DOHH2 (cell line): ENCODE results near the gene CLECL1.

ENCODE experiments used
- H3F3A ChIP-seq: fragments of 200-600 bp; sonication (generic), shearing (Covaris generic); 2 replicates; pipeline ENCODE4 v1.6.0; 2016; ENCODE audit warnings: antibody characterized with exemption, mild to moderate bottlenecking; ENCODE audit not compliant: control insufficient read depth, insufficient read depth
- H3K27ac ChIP-seq: fragments of 200-600 bp; sonication (generic); 2 replicates; pipeline ENCODE4 v1.5.1; 2014; ENCODE audit warnings: low read depth, mild to moderate bottlenecking, low read length, moderate library complexity
- H3K27me3 ChIP-seq: fragments of 200-600 bp; sonication (generic); 2 replicates; pipeline ENCODE4 v1.6.1; 2014; ENCODE audit warnings: mild to moderate bottlenecking, low read length, mixed read lengths; ENCODE audit not compliant: control insufficient read depth
- H3K36me3 ChIP-seq: fragments of 200-600 bp; sonication (generic); 2 replicates; pipeline ENCODE4 v1.6.1; 2014; ENCODE audit warnings: mild to moderate bottlenecking, low read length, moderate library complexity, mixed read lengths; ENCODE audit not compliant: control insufficient read depth
- H3K4me1 ChIP-seq: fragments of 200-600 bp; sonication (generic); 2 replicates; pipeline ENCODE4 v1.6.1; 2014; ENCODE audit warnings: mild to moderate bottlenecking, low read length, mixed read lengths; ENCODE audit not compliant: control insufficient read depth
- H3K4me2 ChIP-seq: fragments of 200-600 bp; sonication (generic); 2 replicates; pipeline ENCODE4 v1.6.0; 2014; ENCODE audit warnings: mild to moderate bottlenecking, low read length, moderate library complexity
- H3K4me3 ChIP-seq: fragments of 200-600 bp; sonication (generic); 2 replicates; pipeline ENCODE4 v1.5.1; 2014; ENCODE audit warnings: mild to moderate bottlenecking, low read length, mixed read lengths
- H3K79me2 ChIP-seq: fragments of 200-600 bp; sonication (generic); 2 replicates; pipeline ENCODE4 v1.6.1; 2014; ENCODE audit warnings: mild to moderate bottlenecking, low read length, mixed read lengths; ENCODE audit not compliant: control insufficient read depth
- H3K9me2 ChIP-seq: fragments of 200-600 bp; sonication (generic); replicated peaks from 2 replicates; pipeline ENCODE4 v1.6.1; 2014; ENCODE audit warnings: mild to moderate bottlenecking, low read length, mixed read lengths; ENCODE audit not compliant: control insufficient read depth
- H3K9me3 ChIP-seq: fragments of 200-600 bp; sonication (generic); 2 replicates; pipeline ENCODE4 v1.6.1; 2014; ENCODE audit warnings: antibody characterized with exemption, low read length, mixed read lengths; ENCODE audit not compliant: control insufficient read depth, insufficient read depth
- H4K20me1 ChIP-seq: fragments of 200-600 bp; sonication (generic); 2 replicates; pipeline ENCODE4 v1.6.0; 2014; ENCODE audit warnings: low read depth, mild to moderate bottlenecking, antibody characterized with exemption, low read length, moderate library complexity; ENCODE audit not compliant: control insufficient read depth, insufficient read depth
- EZH2phosphoT487 ChIP-seq: fragments of 200-600 bp; sonication (generic); IDR thresholded peaks from 2 replicates; pipeline ENCODE4 v1.6.1; 2017; ENCODE audit warnings: borderline replicate concordance, mild to moderate bottlenecking, antibody characterized with exemption, low read length, moderate library complexity, mixed read lengths
- TF ChIP-seq, protein P1 (sequence below): fragments of 200-600 bp; sonication (generic); IDR thresholded peaks from one replicate; pipeline ENCODE4 v1.5.1; 2014; ENCODE audit warnings: antibody characterized with exemption, mild to moderate bottlenecking, low read depth, low read length; ENCODE audit not compliant: poor library complexity, severe bottlenecking

The CLECL1 gene

GRCh38 chr12:9745199-9745598 lies 12.3 kb upstream of the CLECL1 start:
- TF ChIP-seq, protein P1, sequence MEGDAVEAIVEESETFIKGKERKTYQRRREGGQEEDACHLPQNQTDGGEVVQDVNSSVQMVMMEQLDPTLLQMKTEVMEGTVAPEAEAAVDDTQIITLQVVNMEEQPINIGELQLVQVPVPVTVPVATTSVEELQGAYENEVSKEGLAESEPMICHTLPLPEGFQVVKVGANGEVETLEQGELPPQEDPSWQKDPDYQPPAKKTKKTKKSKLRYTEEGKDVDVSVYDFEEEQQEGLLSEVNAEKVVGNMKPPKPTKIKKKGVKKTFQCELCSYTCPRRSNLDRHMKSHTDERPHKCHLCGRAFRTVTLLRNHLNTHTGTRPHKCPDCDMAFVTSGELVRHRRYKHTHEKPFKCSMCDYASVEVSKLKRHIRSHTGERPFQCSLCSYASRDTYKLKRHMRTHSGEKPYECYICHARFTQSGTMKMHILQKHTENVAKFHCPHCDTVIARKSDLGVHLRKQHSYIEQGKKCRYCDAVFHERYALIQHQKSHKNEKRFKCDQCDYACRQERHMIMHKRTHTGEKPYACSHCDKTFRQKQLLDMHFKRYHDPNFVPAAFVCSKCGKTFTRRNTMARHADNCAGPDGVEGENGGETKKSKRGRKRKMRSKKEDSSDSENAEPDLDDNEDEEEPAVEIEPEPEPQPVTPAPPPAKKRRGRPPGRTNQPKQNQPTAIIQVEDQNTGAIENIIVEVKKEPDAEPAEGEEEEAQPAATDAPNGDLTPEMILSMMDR, result no peak
- TF ChIP-seq EZH2phosphoT487, result no peak
- no peaks in the 10 kb centered on the region for H3K9me3 ChIP-seq
- no peak overlapping the region for H3K27ac ChIP-seq
- no peak overlapping the region for H3K4me3 ChIP-seq
- peaks cover 9% of the 10 kb centered on the region for H3K27me3 ChIP-seq
- H3K9me2 ChIP-seq, result no peaks in the 10 kb centered on the region
- H3K4me1 ChIP-seq, result peaks cover 41% of the 10 kb centered on the region
- no peaks in the 10 kb centered on the region for H3K79me2 ChIP-seq
- H4K20me1 ChIP-seq, result no peaks in the 10 kb centered on the region
- peaks cover 17% of the 10 kb centered on the region; the same call in 1 of the 2 replicates for H3F3A ChIP-seq
- H3K36me3 ChIP-seq, result no peaks in the 10 kb centered on the region
- H3K4me2 ChIP-seq, result peak overlapping the region; percentile 34; the same call in 1 of the 2 replicates

DNA sequence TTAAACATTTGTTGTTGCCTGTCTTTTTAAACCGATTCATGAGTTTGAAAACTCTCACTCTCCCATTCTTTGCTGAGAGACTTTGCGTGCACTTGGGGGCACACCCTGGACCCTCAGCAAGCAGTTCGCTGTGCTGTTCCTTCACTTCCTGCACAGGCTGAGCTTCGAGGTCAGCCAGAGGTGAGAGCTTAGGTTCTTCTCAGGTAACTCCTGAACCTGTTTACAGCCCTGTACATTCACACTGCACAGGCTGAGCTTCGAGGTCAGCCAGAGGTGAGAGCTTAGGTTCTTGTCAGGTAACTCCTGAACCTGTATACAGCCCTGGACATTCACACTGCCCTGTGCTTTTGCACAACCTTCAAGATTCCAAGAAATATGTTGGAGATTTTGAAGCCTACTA lies 9.8 kb upstream of the CLECL1 start:
- H3K4me1 ChIP-seq, result peaks cover 56% of the 10 kb centered on the region
- H3K36me3 ChIP-seq, result no peaks in the 10 kb centered on the region
- H3K27me3 ChIP-seq, result 0 out of 2 replicates have a peak, but pooled peaks cover 3% of the 10 kb centered on the region
- H3K79me2 ChIP-seq, result no peaks in the 10 kb centered on the region
- H3F3A ChIP-seq, result peaks cover 20% of the 10 kb centered on the region
- H3K9me2 ChIP-seq, result no peaks in the 10 kb centered on the region
- H3K4me3 ChIP-seq, result peak overlapping the region; percentile 18
- TF ChIP-seq, protein P1, result no peak
- TF ChIP-seq EZH2phosphoT487, result no peak
- no peak overlapping the region for H3K27ac ChIP-seq
- H3K9me3 ChIP-seq, result no peaks in the 10 kb centered on the region
- H4K20me1 ChIP-seq, result no peaks in the 10 kb centered on the region
- peak overlapping the region; percentile 72 for H3K4me2 ChIP-seq

GRCh38 chr12:9741726-9742125 lies 8.8 kb upstream of the CLECL1 start:
- no peaks in the 10 kb centered on the region for H3K9me2 ChIP-seq

More at GRCh38 chr12:9741726-9742125, 8.8 kb upstream of the CLECL1 start:
- Histone ChIP-seq H3K9me3 (no peaks in the 10 kb centered on the region), H3K4me3 (peak overlapping the region; percentile 40), H3K79me2 (no peaks in the 10 kb centered on the region), H3K36me3 (no peaks in the 10 kb centered on the region), H3K4me2 (peak overlapping the region; percentile 72), H3K27ac (peak overlapping the region; percentile 36), H4K20me1 (no peaks in the 10 kb centered on the region), H3F3A (peaks cover 28% of the 10 kb centered on the region), H3K4me1 (peaks cover 65% of the 10 kb centered on the region), H3K27me3 (0 out of 2 replicates have a peak, but pooled peaks cover 3% of the 10 kb centered on the region)
- TF ChIP-seq EZH2phosphoT487, result no peak
- TF ChIP-seq, protein P1, result no peak
